HG03039 (cell line): ENCODE data around the gene OVCH1.
"Not testable (repeated sequence)": the region's sequence is repeated elsewhere in the genome, so short reads cannot be mapped to it uniquely, and the experiment has no call there.

Experiments
- ATAC-seq: cut with Tn5 transposase; IDR thresholded peaks from one replicate; pipeline ENCODE4 v1.9.1; 2021; ENCODE audit warnings: mild to moderate bottlenecking, moderate library complexity; ENCODE audit not compliant: unreplicated experiment

The OVCH1 gene

GRCh38 chr12:29414368-29414767, 83.1 kb downstream of the OVCH1 start:
- ATAC-seq, result no peak

- no peak for ATAC-seq
Measured at GRCh38 chr12:29405561-29405960, 91.9 kb downstream of the OVCH1 start.

GRCh38 chr12:29403991-29404390, 93.5 kb downstream of the OVCH1 start:
- ATAC-seq, result no peak

- no peak for ATAC-seq
Measured at GRCh38 chr12:29402437-29402836, 95.0 kb downstream of the OVCH1 start.

GRCh38 chr12:29398495-29398894, 99.0 kb downstream of the OVCH1 start:
- ATAC-seq, result peak; percentile 72

- ATAC-seq, result no peak
Measured at GRCh38 chr12:29396774-29397173, 100.7 kb downstream of the OVCH1 start.

GRCh38 chr12:29395356-29395755, 102.1 kb downstream of the OVCH1 start:
- no peak for ATAC-seq

- ATAC-seq, result not testable (repeated sequence)
Measured at GRCh38 chr12:29390419-29390818, 107.1 kb downstream of the OVCH1 start.

- ATAC-seq, result no peak
Measured at GRCh38 chr12:29389295-29389919, 108.1 kb downstream of the OVCH1 start.

GRCh38 chr12:29386084-29386680, 111.3 kb downstream of the OVCH1 start:
- not testable (repeated sequence) for ATAC-seq

- not testable (repeated sequence) for ATAC-seq
Measured at GRCh38 chr12:29385194-29385593, 112.3 kb downstream of the OVCH1 start.

GRCh38 chr12:29382251-29382650, 115.2 kb downstream of the OVCH1 start:
- no peak for ATAC-seq

- ATAC-seq, result peak; percentile 94
Measured at GRCh38 chr12:29380536-29381523, 116.7 kb downstream of the OVCH1 start, which contains the start of gene ERGIC2. Gene ERGIC2, minus strand, starts transcription at chr12:29381172. Its CDS starts 9,539 bp downstream, at chr12:29371633.
